SU-DHL-6 (cell line): Measurements from ENCODE around the gene LIN7C.

ENCODE experiments used
- CTCF ChIP-seq: fragments of 200-600 bp; sonication (generic); IDR thresholded peaks from one replicate; pipeline ENCODE4 v1.5.1; 2017; ENCODE audit warnings: antibody characterized with exemption, mild to moderate bottlenecking, low read length, moderate library complexity; ENCODE audit not compliant: insufficient read depth, poor library complexity, severe bottlenecking
- EZH2phosphoT487 ChIP-seq: fragments of 200-600 bp; sonication (generic), shearing (Covaris generic); conservative IDR thresholded peaks from 2 replicates; pipeline ENCODE4 v1.6.1; 2018; ENCODE audit warnings: mild to moderate bottlenecking, antibody characterized with exemption, low read length, moderate library complexity, mixed read lengths

- no peak for TF ChIP-seq CTCF
- TF ChIP-seq EZH2phosphoT487, result no peak
Observed at GRCh38 chr11:27495710-27496300, 10.8 kb downstream of the LIN7C start.
